Ramos (cell line): ENCODE data around the gene ELFN1.

Experiments
- in situ Hi-C: fragments of 300-500 bp; cut with MboI; formaldehyde crosslinking; loops from one replicate; pipeline ENCODE4 v1.14.3; 2022; ENCODE audit warnings: low sequenced_read_pairs; ENCODE audit not compliant: unreplicated experiment

The ELFN1 gene

DNA sequence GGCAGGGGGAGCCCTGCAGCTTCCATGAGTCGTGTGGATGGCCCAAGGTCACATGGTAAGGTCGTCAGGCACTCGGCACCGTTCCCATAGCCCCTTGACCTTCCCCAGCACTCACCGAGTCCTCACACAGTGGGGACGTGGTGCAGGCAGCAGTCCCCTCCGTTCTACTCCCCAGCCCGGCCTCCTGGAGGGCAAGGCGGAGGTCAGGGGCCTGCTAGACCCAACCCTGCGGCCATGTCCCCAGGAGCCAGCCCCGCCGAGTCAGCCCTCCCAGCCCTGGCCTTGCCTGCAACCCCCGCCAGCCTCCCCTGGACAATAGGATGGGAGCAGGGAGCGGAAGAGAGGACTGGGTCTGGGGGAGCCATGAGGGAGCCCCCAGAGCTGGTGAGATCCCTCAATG is 65.2 kb downstream of the ELFN1 start:
- in situ Hi-C loops, result no loop called here

GRCh38 chr7:1735806-1736483 is 65.9 kb downstream of the ELFN1 start:
- in situ Hi-C loops, result no loop called here

DNA sequence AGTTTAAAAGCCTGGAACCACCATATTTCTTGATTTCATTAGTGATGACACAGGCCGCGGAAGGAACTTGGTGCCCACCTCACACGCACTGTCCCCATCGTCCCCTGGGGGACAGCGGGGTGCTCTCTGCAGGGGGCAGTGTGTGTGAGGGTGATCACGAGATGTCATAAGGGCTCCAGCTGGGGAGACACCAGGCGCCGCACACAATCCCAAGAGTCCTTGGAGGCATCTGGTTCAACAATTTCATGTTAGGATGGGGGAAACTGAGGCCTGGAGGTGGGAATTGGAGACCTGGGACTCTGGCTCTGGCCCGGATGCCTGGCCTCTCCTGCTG is 66.4 kb downstream of the ELFN1 start:
- in situ Hi-C loops, result no loop called here

GRCh38 chr7:1736830-1737229 is 66.8 kb downstream of the ELFN1 start:
- in situ Hi-C loops, result no loop called here

- in situ Hi-C loops, result no loop called here
These were observed 67.4 kb downstream of the ELFN1 start for GRCh38 chr7:1737523-1737922.

GRCh38 chr7:1737956-1738355 is 67.9 kb downstream of the ELFN1 start:
- in situ Hi-C loops, result no loop called here

DNA sequence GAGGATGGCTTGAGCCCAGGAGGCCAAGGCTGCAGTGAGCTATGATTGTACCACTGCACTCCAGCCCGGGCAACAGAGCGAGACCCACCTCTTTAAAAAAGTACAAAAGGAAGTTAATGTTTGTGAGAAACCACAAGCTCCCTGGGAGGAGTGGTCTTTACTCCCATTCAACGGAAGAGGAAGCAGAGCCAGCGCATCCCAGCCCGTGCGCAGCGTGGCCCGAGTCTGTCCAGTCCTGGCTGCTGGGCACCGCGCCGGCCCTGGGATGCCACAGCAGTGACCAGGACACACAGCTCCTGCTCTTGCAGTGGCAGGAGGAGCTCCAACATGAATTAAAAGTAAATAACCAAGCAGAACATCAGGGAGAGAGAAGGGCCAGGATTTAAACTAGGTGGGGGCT is 68.4 kb downstream of the ELFN1 start:
- in situ Hi-C loops, result no loop called here

- in situ Hi-C loops, result no loop called here
These were observed 68.9 kb downstream of the ELFN1 start for GRCh38 chr7:1738956-1739355.

DNA sequence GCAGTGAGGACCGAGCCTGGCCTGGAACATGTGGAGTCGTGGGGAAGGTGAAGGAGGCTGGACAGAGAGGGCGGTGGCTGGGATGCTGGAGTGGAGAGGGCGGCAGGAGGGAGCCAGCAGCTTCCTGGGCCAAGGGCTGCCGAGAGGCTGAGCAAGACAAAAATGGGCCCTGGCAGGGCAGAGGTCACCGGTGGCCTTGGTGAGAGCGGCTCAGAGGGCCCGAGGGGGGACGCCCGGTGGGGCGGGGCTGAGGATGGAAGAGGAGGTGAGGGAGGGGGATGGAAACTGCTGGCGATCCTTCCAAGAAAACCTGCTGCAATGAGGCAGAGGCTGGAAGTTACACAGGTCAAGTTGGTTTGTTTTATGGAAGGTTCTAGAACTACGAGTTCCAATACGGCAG is 69.5 kb downstream of the ELFN1 start:
- in situ Hi-C loops, result no loop called here

DNA sequence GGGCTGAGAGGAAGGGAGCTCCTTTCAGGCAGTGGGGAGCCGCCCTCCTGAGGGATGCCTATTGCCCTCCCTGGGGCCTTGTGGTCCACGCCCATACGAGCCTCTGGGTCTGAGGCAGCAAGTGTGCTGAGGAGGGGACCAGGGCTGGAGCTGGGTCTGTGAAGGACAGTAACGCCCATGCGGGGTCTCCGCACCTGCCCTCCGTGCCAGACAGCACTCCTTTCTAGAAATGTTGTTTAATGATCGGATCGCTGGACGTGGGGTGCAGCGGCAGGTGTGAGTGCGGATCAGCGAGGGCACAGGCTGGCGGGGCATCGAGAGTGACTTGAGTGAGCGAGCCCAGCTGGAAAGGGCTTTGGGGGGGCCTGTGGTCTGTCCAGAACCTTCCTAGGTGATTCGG is 70.1 kb downstream of the ELFN1 start:
- in situ Hi-C loops, result no loop called here

- in situ Hi-C loops, result no loop called here
These were observed 71.2 kb downstream of the ELFN1 start for GRCh38 chr7:1741246-1741645.

DNA sequence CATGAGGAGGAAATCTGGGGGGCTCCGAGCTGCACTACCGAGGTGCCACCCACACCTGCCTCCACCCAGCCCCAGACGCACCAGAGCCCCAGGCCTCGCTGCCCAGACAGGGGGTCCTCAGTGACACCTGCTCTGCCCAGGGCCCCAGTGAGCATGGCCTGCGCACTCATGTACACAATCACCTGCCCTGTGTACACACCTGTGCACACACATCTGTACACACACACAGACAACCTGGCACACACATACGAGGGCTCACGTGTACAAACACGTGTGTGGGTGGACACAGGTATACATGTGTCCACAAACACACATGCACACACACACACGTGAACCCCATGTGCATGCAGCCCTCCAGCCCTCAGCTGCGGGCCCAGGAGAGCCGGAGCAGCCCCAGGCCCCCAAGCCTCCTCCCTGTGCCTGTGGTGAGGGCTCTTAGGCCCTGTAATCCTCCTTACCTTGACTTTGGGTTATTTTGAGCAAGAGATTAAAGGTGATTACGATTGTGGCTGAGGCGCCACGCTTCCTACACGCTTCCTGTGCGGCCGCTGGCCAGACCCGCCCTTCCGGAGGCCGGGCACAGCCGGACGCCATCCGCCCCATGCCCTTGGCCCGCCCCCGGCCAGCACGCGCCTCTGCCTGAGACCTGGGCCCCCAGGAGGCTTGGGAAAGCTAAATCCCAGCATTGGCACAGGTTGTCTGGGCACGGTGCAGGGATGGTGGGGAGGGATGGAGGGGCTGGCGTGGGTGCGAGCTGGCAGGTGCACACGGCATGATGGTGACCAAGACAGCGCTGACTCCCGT is 71.9 kb downstream of the ELFN1 start:
- in situ Hi-C loops, result no loop called here

DNA sequence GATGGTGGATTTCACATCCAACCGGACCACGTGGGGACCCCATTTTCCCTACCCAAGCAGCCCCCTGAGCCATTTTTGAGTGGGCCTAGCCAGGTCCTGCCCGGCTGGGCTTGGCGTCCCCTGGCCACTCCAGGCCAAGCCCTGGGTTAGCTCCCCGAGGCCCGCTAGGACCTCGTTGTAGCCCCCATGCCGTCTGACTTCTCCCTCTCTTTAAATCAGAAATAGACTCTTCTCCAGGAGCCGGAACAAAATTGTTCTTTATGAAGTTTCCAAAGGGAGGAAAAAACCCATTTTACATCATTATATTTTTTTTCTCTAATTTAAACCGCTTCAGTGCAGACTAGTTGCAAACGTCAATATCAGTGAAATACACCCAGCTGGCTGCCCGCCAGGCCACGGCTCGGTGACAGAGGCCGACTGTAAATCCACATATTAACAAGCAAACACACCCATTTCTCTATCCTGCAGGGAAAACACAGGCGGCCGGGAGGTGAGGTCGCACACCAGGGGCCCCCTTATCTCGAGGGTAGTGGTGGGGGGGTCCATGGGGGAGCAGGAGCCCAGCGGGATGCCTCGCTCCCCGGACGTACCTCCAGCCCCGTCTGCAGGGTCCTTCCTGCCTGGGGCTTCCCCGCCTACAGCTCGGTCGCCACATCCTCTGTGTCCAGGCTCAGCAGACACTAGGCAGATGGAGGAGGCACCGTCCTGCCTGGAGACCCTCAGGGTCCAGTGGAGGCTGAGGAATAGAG is 72.7 kb downstream of the ELFN1 start:
- in situ Hi-C loops, result no loop called here

DNA sequence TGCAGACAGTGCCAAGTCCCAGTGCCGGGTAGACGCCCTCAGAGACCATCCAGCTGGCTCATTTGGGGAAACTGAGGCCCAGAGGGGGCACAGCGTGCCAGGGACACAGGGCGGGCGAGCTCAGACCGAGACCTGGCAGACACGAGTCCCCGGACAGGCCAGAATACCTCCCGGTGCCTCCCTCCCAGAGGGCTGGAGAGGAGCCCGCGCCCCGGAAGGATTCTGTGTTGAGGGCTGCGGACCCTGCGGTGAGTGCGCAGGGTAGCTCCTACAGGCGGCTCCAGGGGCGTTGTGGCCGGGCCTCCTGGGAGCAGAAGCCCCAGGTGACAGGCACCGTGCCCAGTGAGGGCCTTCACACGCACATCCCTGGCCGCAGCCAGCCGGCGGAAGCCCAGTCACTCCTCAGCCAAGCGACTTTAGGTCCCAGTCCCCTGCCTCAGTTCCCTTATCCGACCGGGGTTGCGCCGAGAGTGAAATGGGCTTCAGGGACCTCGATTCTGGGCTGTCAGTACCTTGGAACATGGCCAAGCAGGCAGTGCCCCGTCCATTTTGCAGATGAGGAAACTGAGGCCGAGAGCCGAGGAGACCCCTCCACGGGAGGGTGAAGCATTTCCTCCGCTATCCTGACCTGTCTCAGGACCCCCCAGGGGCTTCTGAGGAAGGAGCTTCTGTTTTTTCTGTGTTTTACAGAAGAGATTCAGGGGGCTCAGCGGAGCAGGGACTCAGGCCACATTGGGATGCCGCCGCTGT is 73.6 kb downstream of the ELFN1 start:
- in situ Hi-C loops, result no loop called here

DNA sequence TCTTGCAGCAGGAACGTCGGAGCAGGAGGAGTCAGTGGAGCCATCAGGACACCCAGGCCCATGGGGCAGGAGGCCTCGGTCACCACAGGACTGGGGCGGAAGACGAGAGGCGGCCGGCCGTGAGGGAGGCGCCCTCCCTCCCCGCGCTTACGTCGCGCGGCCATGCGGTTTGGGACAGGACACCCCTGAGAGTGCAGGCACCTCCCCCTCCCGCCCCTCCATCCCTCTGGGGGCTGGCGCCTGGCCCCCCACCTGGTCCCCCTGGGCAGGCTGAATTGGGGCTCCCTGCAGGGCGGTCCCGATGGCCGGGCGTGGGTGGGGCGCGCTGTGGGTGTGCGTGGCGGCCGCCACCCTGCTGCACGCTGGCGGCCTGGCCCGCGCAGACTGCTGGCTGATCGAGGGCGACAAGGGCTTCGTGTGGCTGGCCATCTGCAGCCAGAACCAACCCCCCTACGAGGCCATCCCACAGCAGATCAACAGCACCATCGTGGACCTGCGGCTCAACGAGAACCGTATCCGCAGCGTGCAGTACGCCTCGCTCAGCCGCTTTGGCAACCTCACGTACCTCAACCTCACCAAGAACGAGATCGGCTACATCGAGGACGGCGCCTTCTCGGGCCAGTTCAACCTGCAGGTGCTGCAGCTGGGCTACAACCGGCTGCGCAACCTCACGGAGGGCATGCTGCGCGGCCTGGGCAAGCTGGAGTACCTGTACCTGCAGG is 74.4 kb downstream of the ELFN1 start:
- in situ Hi-C loops, result no loop called here

GRCh38 chr7:1745018-1745532 is 75.0 kb downstream of the ELFN1 start:
- in situ Hi-C loops, result no loop called here

GRCh38 chr7:1745576-1746490 is 75.8 kb downstream of the ELFN1 start:
- in situ Hi-C loops, result no loop called here

DNA sequence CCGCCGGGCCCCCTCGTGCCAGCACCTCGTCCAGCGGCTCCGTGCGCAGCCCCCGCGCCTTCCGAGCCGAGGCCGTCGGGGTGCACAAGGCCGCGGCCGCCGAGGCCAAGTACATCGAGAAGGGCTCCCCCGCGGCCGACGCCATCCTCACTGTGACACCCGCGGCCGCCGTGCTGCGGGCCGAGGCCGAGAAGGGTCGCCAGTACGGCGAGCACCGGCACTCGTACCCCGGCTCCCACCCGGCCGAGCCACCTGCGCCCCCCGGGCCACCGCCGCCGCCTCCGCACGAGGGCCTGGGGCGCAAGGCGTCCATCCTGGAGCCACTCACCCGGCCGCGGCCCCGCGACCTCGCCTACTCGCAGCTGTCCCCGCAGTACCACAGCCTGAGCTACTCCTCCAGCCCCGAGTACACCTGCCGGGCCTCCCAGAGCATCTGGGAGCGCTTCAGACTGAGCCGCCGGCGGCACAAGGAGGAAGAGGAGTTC is 76.5 kb downstream of the ELFN1 start:
- in situ Hi-C loops, result no loop called here
